ENCODE results near the gene CRYBG1. TPM values are rescaled to one million over a fixed set of nuclear protein-coding genes. Genes with fewer than 3 reads are reported as not detected.

The CRYBG1 gene
- total RNA-seq, 1 experiment from 2014 or later = 10.7 TPM

GRCh38 chr6:106477146-106477545 lies 116.6 kb downstream of the CRYBG1 start:
- ChIA-PET CTCF (interaction anchor here (1.0 to 1.5 kb wide), 3 partner anchors 89 to 520 kb away, joined by 3 read pairs; no protein-coding TSS in a partner anchor), POLR2A (no interaction called here)

More at GRCh38 chr6:106477146-106477545, 116.6 kb downstream of the CRYBG1 start:
- RAD21 ChIA-PET (ENCODE audit: low non-redundant PET in 1 of 2, low total read pairs in 2 of 2, uncharacterized antibody in 2 of 2, unreplicated experiment in 2 of 2) = no interaction called here
- BruUV-seq (replicated peaks) = no TSS peak
- Histone ChIP-seq H3K27ac (ENCODE audit: low read depth, low read length) (no peak overlapping the region), H3K27me3 (ENCODE audit: insufficient read depth, low read length) (no peaks in the 10 kb centered on the region), H4K20me1 (ENCODE audit: insufficient read depth) (no peaks in the 10 kb centered on the region), H3K9ac (ENCODE audit: low read length) (no peak overlapping the region), H3K4me3 (replicated peaks in 1 of 2; ENCODE audit: low read depth in 1 of 2, low read length in 2 of 2) (no peak overlapping the region), H3K79me2 (ENCODE audit: insufficient read depth, low read length) (no peaks in the 10 kb centered on the region), H3K9me3 (ENCODE audit: control insufficient read depth in 1 of 2, insufficient read depth in 1 of 2, low read depth in 1 of 2, low read length in 2 of 2) (no peaks in the 10 kb centered on the region), H3K4me1 (ENCODE audit: control insufficient read depth in 1 of 2, insufficient read depth in 2 of 2, low read length in 2 of 2) (peaks cover 0 to 4% of the 10 kb centered on the region in 2 experiments; a peak in 1 of 4 replicates), H3K36me3 (ENCODE audit: control insufficient read depth in 1 of 2, insufficient read depth in 2 of 2, low read length in 2 of 2) (no peaks in the 10 kb centered on the region), H3K9me2 (ENCODE audit: insufficient read depth) (no peaks in the 10 kb centered on the region), H2AFZ (ENCODE audit: low read depth, low read length, poor library complexity, severe bottlenecking) (no peak overlapping the region), H3K4me2 (ENCODE audit: low read length) (no peak overlapping the region)
- no peak for TF ChIP-seq JUND (IDR thresholded peaks at IDR 0.05)
- TF ChIP-seq CBX3 (IDR thresholded peaks at IDR 0.05; ENCODE audit: low read depth) = no peak
- TF ChIP-seq RAD21 (IDR thresholded peaks at IDR 0.05; ENCODE audit: low read depth) = no peak
- TF ChIP-seq FOSL1 (IDR thresholded peaks at IDR 0.05; ENCODE audit: low read depth) = no peak
- TF ChIP-seq EZH2phosphoT487 (IDR thresholded peaks at IDR 0.05; ENCODE audit: borderline replicate concordance) = no peak
- TF ChIP-seq CTCF (IDR thresholded peaks at IDR 0.05 in 2 of 3, conservative IDR thresholded peaks at IDR 0.05 in 1 of 3; ENCODE audit: borderline replicate concordance in 1 of 3, insufficient read depth in 1 of 3, low read depth in 2 of 3, low read length in 2 of 3) = no peak
- TF ChIP-seq ATF3 (IDR thresholded peaks at IDR 0.05) = no peak
- no peak for TF ChIP-seq EZH2 (IDR thresholded peaks at IDR 0.05)
- TF ChIP-seq, protein P1, sequence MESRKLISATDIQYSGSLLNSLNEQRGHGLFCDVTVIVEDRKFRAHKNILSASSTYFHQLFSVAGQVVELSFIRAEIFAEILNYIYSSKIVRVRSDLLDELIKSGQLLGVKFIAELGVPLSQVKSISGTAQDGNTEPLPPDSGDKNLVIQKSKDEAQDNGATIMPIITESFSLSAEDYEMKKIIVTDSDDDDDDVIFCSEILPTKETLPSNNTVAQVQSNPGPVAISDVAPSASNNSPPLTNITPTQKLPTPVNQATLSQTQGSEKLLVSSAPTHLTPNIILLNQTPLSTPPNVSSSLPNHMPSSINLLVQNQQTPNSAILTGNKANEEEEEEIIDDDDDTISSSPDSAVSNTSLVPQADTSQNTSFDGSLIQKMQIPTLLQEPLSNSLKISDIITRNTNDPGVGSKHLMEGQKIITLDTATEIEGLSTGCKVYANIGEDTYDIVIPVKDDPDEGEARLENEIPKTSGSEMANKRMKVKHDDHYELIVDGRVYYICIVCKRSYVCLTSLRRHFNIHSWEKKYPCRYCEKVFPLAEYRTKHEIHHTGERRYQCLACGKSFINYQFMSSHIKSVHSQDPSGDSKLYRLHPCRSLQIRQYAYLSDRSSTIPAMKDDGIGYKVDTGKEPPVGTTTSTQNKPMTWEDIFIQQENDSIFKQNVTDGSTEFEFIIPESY (IDR thresholded peaks at IDR 0.05; ENCODE audit: extremely low read depth, insufficient replicate concordance, low read length) = no peak
- ATAC-seq = no peak
- intact Hi-C loops (cut with micrococcal nuclease) = no loop called here
- no peak for DNase-seq (ENCODE audit: low read depth, low spot score)

All from HCT116 (cell line).